MM.1S (cell line): Measurements from ENCODE around the gene TULP1.

Source experiments
- CTCF ChIP-seq: fragments of 300-600 bp; sonication (generic); IDR thresholded peaks from 2 replicates; pipeline ENCODE4 v1.5.1; 2016; ENCODE audit warnings: antibody characterized with exemption, low read length, mixed read lengths
- EZH2phosphoT487 ChIP-seq: fragments of 300-600 bp; sonication (generic); IDR thresholded peaks from 2 replicates; pipeline ENCODE4 v1.6.1; 2018; ENCODE audit warnings: antibody characterized with exemption, low read length

DNA sequence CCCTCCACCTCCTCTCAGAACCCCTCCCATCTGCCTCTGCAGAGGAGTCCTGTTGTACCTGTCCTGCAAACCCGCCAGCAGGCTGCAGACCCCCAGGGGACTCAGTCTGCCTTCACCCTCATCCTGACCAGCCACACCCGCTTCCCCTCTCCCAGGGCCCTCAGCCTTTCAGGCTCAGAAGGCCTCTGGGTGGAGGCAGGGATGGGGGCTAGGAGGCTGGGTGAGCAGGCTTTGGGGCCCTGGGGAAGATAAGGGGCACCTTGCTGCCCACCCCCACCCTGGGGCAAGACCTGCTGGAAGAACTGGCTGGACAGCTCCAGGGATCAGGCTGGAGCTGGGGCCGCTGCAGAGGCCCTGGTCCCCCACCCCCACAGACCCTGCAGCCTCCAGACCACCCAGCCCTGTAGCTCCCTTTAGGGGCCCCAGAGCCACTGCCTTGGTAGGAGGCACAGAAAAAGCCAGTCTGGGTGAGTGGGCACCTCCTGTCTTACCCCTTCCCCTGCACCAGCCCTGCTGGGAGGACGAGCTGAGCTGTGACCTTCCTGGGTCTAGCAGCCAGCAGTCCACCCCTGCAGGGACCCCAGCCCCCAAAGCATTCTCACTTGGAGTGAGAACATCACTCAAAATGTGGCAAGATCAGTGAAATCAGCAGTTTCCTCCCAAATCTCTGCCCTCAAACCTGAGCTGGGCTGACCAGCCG is 21.0 kb downstream of the TULP1 start:
- TF ChIP-seq CTCF = no peak
- TF ChIP-seq EZH2phosphoT487 = no peak
